Measurements from ENCODE around the gene ZNF740.
"Not testable (repeated sequence)": the region's sequence is repeated elsewhere in the genome, so short reads cannot be mapped to it uniquely, and the experiment has no call there.

Gene ZNF740

GRCh38 chr12:53147653-53148052 is 32.9 kb upstream of the ZNF740 start:
- no peak for TF ChIP-seq ZFX (IDR thresholded peaks at IDR 0.05; ENCODE audit: borderline replicate concordance)
- TF ChIP-seq CTCF (IDR thresholded peaks at IDR 0.05) = no peak

GRCh38 chr12:53151039-53151438 is 29.5 kb upstream of the ZNF740 start:
- TF ChIP-seq ZFX (IDR thresholded peaks at IDR 0.05; ENCODE audit: borderline replicate concordance) (no peak), CTCF (IDR thresholded peaks at IDR 0.05) (no peak)
- H3K27ac ChIP-seq = no peak overlapping the region

More at GRCh38 chr12:53147653-53148052, 32.9 kb upstream of the ZNF740 start:
- no peak overlapping the region for H3K27ac ChIP-seq

GRCh38 chr12:53152390-53152789 is 28.1 kb upstream of the ZNF740 start:
- TF ChIP-seq CTCF (IDR thresholded peaks at IDR 0.05) = no peak
- no peak for TF ChIP-seq ZFX (IDR thresholded peaks at IDR 0.05; ENCODE audit: borderline replicate concordance)
- no peak overlapping the region for H3K27ac ChIP-seq

- peak overlapping the region; percentile 32 for H3K27ac ChIP-seq
- TF ChIP-seq CTCF (IDR thresholded peaks at IDR 0.05) (peak; percentile 100), ZFX (IDR thresholded peaks at IDR 0.05; ENCODE audit: borderline replicate concordance) (no peak)
Observed at GRCh38 chr12:53159195-53159839, 21.2 kb upstream of the ZNF740 start.

GRCh38 chr12:53160000-53160399 is 20.5 kb upstream of the ZNF740 start:
- H3K27ac ChIP-seq = no peak overlapping the region
- no peak for TF ChIP-seq CTCF (IDR thresholded peaks at IDR 0.05)
- no peak for TF ChIP-seq ZFX (IDR thresholded peaks at IDR 0.05; ENCODE audit: borderline replicate concordance)

- H3K27ac ChIP-seq = no peak overlapping the region
- TF ChIP-seq CTCF (IDR thresholded peaks at IDR 0.05) = no peak
- TF ChIP-seq ZFX (IDR thresholded peaks at IDR 0.05; ENCODE audit: borderline replicate concordance) = no peak
Observed at GRCh38 chr12:53160673-53161072, 19.8 kb upstream of the ZNF740 start.

GRCh38 chr12:53161119-53161911 is 19.2 kb upstream of the ZNF740 start:
- H3K27ac ChIP-seq = no peak overlapping the region
- TF ChIP-seq ZFX (IDR thresholded peaks at IDR 0.05; ENCODE audit: borderline replicate concordance) = no peak
- no peak for TF ChIP-seq CTCF (IDR thresholded peaks at IDR 0.05)

- H3K27ac ChIP-seq = not testable (repeated sequence)
Observed at GRCh38 chr12:53163008-53163407, 17.5 kb upstream of the ZNF740 start.
